ENCODE data around the gene SULT2A1.
A peak's percentile ranks its signal among the peaks of the same experiment; 100 is the strongest.
"Not testable (repeated sequence)": the region's sequence is repeated elsewhere in the genome, so short reads cannot be mapped to it uniquely, and the experiment has no call there.

Gene SULT2A1, protein sequence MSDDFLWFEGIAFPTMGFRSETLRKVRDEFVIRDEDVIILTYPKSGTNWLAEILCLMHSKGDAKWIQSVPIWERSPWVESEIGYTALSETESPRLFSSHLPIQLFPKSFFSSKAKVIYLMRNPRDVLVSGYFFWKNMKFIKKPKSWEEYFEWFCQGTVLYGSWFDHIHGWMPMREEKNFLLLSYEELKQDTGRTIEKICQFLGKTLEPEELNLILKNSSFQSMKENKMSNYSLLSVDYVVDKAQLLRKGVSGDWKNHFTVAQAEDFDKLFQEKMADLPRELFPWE

GRCh38 chr19:47886010-47886559 is at the start of gene SULT2A1:
Gene SULT2A1, minus strand, starts transcription at chr19:47886315. Its CDS starts 58 bp downstream, at chr19:47886257.
- DNase-seq = no peak

DNA sequence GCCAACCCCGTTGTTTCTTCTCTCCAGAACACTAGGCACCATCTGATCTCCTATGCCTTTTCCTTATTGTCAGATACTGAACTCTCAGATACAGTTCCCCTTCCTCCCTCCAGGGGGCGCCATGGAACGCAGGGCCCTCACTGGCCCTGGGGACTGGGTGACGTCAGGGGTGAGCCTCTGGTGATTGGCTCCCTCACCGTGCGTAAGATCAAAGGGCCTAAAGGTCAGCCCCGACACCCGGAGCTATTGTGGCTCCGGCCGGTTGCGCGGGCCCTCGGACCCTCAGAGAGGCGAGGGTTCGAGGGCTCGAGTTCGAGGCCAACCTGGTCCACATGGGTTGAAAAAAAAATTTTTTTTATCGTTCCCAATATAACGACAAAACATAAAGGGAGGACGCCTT is 42.5 kb upstream of the SULT2A1 start:
- not testable (repeated sequence) for DNase-seq

DNA sequence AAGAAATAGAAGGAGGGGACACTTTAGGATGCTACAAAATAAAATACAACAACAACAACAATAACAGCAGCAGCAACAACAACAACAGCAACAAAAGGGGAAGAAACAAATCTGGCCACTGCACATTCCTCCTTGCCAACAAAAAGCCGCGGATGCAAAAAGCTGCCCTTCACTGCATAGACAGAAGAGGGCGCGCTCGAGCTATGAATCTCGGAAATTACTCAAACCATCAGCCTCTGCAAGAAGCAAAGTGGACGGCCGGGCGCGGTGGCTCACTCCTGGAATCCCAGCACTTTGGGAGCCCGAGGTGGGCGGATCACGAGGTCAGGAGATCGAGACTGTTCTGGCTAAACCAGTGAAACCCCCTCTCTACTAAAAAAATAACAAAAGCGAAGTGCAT is 34.0 kb upstream of the SULT2A1 start:
- not testable (repeated sequence) for DNase-seq

- DNase-seq = not testable (repeated sequence)
Observed at GRCh38 chr19:47910191-47910590, 24.1 kb upstream of the SULT2A1 start.

- DNase-seq = peak; percentile 62
Observed at GRCh38 chr19:47909350-47909749, 23.2 kb upstream of the SULT2A1 start.

DNA sequence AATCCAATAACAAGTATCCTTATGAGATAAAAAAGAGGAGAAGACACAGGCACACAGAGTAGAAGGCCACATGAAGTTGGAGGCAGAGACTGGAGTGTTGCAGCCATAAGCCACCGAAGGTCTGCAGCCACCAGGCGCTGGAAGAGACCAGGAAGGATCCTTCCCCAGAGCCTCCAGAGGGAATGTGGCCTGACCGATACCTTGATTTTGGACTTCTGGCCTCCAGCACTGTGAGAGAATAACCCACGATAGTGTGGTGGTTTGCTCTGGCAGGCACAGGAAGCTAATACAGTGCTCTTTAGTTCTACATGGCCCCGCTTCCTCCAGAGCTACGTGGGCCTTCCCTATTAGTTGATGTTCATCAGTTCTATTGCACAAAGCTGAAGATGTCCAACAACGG is 15.3 kb upstream of the SULT2A1 start:
- no peak for DNase-seq

DNA sequence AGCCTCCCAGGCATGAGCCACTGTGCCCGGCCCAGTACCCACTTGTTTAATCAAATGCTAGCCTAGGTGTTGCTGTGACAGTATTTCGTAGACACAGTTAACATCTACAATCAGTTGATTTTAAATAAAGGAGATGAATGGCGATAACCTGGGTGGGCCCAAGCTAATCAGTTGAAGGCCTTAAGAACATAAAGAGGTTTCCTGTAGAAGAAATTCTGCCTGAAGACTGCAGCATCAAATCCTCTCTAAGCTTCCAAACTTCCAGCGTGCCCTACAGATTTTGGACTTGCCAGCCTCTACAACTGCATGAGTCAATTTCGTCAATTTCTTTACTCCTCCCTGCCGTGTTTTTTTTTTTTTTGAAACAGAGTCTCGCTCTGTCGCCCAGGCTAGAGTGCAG is 13.2 kb upstream of the SULT2A1 start:
- DNase-seq = no peak

DNA sequence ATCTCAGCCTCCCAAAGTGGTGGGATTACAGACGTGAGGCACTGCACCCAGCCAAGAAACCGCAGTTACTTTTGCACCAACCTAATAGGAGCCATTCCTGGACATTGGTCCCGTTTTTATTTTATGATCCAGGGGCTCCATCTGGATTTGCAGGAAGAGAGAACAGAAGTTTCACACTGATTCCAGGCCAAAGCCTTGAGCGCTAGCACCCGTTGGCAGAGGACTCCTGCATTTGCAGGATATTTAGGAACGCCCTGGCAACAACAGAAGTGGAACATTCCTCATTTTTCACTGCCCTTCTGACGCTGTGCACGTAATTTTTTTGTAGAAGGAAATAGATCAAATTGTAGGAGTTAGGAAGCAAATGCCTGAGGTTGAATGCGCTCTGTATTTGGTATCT is 11.7 kb upstream of the SULT2A1 start:
- DNase-seq = no peak

DNA sequence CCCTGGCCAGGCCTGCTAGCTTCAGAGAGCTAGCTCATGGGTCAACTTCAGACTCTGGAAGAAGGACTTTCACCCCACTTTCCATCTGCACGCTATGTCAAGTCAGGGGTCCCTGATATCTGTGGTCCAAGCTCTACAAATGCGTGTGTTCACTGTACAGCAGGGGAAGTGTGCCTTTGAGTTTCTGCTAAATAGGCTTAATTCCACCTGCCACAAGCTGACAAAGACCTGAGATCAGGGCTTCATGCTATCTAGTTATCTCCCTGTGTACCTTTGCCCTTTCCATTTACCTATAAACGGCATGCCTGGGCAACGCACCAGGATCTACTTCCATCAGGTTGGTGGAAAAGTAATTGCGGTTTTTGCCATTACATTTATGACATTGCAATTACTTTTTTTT is 10.7 kb upstream of the SULT2A1 start:
- DNase-seq = no peak

GRCh38 chr19:47896019-47896418 is 9.9 kb upstream of the SULT2A1 start:
- DNase-seq = no peak

- DNase-seq = no peak
Observed at GRCh38 chr19:47895165-47895782, 9.2 kb upstream of the SULT2A1 start.

- no peak for DNase-seq
Observed at GRCh38 chr19:47891923-47892666, 6.0 kb upstream of the SULT2A1 start.

- DNase-seq = no peak
Observed at GRCh38 chr19:47891622-47891922, 5.5 kb upstream of the SULT2A1 start.

GRCh38 chr19:47890865-47891621 is 4.9 kb upstream of the SULT2A1 start:
- no peak for DNase-seq

GRCh38 chr19:47885067-47885463 is 1.1 kb downstream of the SULT2A1 start:
- DNase-seq = no peak

- DNase-seq = no peak
Observed at GRCh38 chr19:47882890-47883289, 3.2 kb downstream of the SULT2A1 start.

DNA sequence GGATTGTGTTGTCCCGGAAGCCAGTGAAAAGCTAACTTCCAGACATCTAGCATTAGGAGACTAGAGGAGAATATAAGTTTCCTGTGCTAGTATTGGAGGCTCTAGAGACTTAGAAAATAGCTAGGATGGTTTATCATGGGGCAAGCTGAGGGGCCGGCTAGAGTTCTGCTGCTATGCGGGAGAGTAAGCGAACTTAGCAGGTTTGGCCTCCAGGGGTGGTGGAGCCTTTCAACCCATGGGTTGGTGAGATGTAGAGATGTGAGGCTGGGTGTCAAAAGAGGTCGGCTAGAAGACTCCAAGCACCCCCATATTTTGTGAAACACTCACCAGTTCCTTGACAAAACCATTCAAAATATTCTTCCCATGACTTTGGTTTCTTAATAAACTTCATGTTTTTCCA is 4.4 kb downstream of the SULT2A1 start:
- no peak for DNase-seq

DNA sequence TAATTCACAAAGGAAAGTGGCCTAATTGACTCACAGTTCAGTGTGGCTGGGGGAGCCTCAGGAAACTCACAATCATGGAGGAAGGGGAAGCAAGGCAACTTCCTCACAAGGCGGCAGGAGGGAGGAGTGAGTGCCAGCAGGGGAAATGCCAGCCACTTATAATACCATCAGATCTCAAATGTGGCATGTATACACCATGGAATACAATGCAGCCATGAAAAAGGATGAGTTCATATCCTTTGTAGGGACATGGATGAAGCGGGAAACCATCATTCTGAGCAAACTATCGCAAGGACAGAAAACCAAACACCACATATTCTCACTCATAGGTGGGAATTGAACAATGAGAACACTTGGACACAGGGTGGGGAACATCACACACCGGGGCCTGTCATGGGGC is 6.7 kb downstream of the SULT2A1 start:
- DNase-seq = not testable (repeated sequence)

DNA sequence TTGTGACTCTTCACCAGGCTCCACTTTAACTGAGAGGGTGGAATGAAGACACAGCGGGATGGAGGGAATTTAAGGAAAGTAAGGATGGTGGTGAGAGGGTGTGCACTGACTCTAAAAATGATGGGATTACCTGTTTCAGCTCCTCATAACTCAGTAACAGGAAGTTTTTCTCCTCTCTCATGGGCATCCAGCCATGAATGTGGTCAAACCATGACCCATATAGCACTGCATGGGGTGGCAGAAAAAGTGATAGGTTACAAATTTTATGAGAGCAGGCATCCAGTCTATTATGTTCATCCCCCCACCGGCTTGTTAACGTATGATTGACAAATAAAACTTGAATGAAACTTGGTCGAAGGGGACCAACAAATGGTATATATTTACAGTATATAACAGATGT is 7.2 kb downstream of the SULT2A1 start:
- DNase-seq = no peak

DNA sequence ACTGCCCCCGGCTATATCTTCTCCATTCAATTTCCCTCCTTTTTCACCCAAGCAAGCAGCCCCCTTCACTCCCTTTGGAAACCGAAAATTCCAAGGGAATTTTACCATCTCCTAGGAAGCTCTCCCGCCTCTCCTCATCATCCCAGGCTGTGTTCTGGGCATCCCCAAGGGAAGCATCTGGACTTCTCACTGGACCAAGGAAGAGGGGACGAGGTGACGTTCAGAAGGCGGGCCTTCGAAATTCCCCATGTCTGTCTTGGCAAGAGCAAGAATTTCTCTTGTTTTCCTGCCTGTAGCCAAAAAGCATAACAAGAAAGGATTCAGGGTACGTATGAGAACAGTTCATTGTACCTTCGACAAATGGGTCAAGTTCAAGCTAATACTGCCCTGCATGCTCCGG is 20.9 kb downstream of the SULT2A1 start:
- DNase-seq = no peak

DNA sequence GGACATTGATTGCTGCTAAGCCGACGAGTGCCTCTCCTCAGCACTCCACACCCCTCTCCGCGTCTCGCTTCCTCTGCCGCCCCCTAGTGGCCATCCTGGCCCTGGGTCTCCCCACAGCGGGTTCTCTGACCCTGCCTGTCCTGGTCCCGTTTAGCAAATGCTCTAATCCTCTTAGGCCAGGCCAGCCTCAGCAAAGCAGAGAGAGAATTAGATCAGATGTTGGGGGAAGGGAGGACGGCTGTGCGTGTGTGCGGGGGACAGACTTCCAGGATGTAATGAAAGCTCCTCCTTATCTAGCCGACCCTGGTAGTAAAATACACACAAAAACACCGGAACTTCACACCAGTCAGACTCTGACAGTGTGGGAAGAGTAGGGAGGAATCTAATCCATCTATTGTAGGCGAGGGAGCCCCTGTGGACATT is 22.6 kb downstream of the SULT2A1 start:
- DNase-seq = peak; percentile 53

DNA sequence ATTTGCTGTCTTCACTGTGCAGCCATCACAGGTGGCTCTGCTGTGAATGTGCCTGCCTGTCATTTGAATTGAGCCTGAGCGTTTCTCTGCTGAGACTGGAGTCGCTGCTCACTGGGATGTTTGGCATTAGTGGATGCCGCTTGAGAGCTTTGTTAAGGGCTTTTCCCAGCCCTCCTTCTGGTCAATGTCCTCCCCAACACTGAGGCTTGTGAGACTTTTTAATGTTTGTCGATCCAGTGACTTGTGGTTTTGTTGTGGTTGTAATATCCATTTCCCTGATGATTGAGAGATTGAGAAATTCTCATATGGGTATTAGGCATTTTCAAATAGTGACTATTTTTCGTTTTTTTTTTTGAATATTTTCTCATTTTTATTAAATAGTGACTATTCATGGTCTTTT is 24.5 kb downstream of the SULT2A1 start:
- no peak for DNase-seq

DNA sequence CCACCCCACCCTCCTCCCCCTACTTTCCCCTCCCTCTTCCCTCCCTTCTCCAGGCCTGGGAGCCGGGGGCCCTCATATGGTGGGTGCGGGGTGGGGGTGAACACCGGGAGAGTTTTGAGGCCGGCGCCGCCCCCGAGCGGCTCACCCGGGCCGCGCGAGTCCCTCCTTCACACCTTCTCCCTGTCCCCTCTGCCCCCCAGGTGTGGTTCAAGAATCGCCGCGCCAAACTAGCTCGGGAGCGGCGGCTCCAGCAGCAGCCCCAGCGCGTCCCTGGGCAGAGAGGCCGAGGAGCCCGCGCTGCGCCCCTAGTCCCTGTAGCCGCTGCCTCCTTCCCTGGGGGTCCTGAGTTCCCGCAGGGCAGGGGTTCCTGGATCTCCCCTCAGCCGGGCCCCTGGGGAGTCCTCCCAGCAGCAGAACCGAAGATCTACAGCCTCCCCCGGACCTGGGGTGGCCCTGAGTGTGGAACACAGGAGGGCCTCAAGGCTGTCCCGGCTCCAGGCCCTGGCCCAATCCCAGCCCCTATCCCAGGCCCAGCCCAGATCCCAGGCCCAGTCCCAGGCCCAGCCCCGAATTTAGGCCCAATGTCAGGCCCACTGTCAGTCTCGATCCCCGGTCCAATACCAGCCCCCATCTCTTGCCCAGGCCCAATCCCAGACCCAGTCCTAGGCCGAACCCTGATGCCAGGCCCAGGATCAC is 25.4 kb downstream of the SULT2A1 start:
- no peak for DNase-seq
